Neuron (in vitro differentiated cells): Measurements from ENCODE around the gene SCO2.
A peak's percentile ranks its signal among the peaks of the same experiment; 100 is the strongest.

Experiments
- H2AFZ ChIP-seq: one replicate; pipeline ENCODE4 v1.6.1; 2013; ENCODE audit warnings: low read depth, mild to moderate bottlenecking, inconsistent platforms, low read length, moderate library complexity
- H3K27me3 ChIP-seq: one replicate; pipeline ENCODE4 v1.6.1; 2013; ENCODE audit warnings: low read length; ENCODE audit not compliant: insufficient read depth
- H3K36me3 ChIP-seq: one replicate; pipeline ENCODE4 v1.6.1; 2013; ENCODE audit warnings: low read length; ENCODE audit not compliant: insufficient read depth
- H3K4me1 ChIP-seq: one replicate; pipeline ENCODE4 v1.6.1; 2013; ENCODE audit warnings: low read length; ENCODE audit not compliant: insufficient read depth
- H3K4me3 ChIP-seq: 2 replicates; pipeline ENCODE4 v1.5.1; 2013; ENCODE audit warnings: mild to moderate bottlenecking, low read length, moderate library complexity
- H3K9me3 ChIP-seq: one replicate; pipeline ENCODE4 v1.6.1; 2013; ENCODE audit warnings: low read length

The SCO2 gene, protein sequence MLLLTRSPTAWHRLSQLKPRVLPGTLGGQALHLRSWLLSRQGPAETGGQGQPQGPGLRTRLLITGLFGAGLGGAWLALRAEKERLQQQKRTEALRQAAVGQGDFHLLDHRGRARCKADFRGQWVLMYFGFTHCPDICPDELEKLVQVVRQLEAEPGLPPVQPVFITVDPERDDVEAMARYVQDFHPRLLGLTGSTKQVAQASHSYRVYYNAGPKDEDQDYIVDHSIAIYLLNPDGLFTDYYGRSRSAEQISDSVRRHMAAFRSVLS

DNA sequence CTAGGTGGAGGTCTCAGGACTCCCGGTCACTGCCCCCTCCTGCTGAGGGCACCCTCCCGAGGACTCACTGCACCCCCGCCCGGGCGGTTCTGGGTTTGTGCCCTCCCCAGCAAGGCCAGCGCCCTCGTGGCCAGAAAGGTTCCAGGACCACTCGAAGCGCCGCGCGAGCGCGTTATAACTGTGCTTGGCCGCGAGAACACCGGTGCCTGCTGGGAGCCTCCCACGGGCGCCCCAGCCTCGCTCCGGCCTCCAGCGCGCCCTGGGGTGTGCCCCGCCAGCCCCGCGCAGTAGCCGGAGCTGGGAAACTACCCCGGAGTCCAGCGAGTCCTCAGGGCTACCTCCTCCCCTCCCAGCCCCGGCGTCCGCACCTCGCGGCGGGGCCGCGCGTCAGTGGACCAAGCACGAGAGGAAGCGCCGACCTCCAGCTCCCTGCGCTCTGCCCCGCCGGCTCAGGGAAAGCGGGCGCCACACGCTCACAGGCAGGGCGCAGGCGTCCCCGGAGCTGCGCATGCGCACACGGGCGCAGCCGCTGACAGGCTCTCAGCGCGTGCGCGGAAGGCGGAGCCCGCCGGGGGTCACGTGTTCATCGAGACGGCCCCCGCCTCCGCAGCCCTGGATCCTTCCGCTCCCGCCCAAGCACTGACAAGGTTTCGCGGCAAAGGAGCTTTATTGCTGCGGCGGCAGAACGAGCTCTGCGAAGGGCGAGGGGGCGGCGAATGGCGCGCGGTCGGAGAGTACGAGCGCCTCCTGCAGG lies at the start of gene SCO2:
SCO2 (minus strand) TSS at position 495 of the 754 bp plus-strand sequence. CDS start 1,187 bp downstream, outside the sequence.
- Histone ChIP-seq H2AFZ (peak within 1 kb of the TSS; percentile 76), H3K4me3 (peak within 1 kb of the TSS; percentile 79), H3K27me3 (no peaks in the 10 kb centered on the region), H3K36me3 (peaks cover 32% of the 10 kb centered on the region), H3K4me1 (peaks cover 18% of the 10 kb centered on the region), H3K9me3 (peaks cover 10% of the 10 kb centered on the region)

DNA sequence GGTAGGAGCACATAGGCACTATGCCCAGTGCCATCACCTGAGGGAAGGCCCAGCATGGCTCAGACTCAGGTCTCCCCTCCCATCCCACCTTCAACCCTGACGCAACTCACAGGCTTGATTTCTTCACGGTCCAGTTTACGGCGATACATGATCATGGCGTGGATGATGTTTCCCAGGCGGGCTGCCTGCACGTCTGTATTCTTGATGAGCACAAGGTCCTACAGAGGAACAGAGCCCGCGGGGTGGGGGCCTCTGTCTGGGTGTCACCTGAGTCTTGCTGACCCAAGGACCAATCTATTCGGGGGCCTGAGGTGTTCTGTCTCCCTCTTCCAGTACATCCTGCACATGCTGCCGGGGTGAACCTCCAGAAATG lies 49.0 kb upstream of the SCO2 start:
- Histone ChIP-seq H3K27me3 (no peaks in the 10 kb centered on the region), H3K9me3 (no peaks in the 10 kb centered on the region), H3K36me3 (peaks cover 55% of the 10 kb centered on the region)

DNA sequence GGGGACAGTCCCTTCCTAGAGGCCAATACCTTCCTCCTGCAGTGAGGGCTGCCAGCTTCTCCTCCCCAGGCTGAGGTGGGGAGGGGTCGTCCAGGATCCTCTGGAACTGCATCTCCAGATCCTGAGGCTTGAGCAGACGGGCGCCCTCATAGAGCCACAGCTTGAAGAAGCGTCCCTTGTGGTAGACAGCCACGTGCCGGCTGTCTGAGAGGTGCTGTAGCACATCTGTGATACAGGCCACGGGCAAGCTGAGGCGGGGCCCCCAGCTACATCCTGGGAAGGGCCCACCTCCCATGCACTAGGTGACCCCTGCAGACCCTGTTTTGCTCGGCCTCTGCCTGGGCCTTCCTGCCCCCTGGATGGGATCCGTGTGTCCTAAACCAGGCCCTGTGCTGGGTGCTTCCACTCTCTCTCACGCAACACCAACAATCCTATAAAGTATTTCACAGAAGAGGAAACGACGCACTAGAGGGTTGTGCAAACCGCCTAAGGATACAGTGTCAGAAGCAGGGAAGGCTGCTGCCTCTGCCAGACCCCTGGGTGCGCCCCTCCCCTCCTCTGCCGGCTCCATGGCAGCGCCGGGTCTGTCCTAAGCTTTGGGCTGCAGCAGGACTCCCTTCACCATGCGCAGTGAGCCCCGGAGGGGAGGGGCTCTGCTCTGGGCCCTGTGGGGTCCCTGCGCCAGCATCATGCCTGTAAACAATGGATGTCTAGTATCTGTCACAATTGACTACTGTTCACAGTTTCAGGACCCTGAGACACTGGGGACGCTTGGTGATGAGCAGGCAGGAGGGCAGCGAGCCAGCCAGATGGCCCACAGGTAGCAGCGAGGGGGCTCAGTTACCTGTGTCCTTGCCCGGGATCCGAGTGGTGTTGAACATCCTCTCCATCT lies 48.3 kb upstream of the SCO2 start:
- Histone ChIP-seq H2AFZ (no peak overlapping the region), H3K4me3 (no peak overlapping the region), H3K4me1 (no peaks in the 10 kb centered on the region), H3K36me3 (peaks cover 55% of the 10 kb centered on the region), H3K27me3 (no peaks in the 10 kb centered on the region), H3K9me3 (no peaks in the 10 kb centered on the region)

More for the DNA sequence above, 49.0 kb upstream of the SCO2 start:
- Histone ChIP-seq H3K4me1 (no peaks in the 10 kb centered on the region), H2AFZ (no peak overlapping the region), H3K4me3 (no peak overlapping the region)

DNA sequence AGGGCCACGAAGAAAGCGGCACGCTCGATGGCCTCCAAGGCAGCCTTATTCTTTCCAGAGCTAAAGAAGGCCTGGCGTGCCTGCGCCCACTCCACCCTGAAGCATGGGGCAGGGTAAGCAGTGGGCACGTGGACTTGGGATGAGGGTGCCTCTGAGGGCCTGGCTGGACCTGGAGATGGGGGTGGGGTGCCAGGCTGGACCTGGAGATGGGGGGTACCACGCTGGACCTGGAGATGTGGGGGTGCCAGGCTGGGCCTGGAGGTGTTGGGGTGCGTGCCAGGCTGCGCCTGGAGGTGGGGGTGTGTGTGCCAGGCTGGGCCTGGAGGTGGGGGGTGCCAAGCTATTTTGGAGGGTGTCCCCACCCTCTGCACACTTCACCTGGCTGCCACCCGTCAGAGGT lies 47.6 kb upstream of the SCO2 start:
- no peaks in the 10 kb centered on the region for H3K4me1 ChIP-seq
- H3K4me3 ChIP-seq: no peak overlapping the region
- no peak overlapping the region for H2AFZ ChIP-seq
- H3K27me3 ChIP-seq: no peaks in the 10 kb centered on the region
- H3K36me3 ChIP-seq: peaks cover 55% of the 10 kb centered on the region
- no peaks in the 10 kb centered on the region for H3K9me3 ChIP-seq

DNA sequence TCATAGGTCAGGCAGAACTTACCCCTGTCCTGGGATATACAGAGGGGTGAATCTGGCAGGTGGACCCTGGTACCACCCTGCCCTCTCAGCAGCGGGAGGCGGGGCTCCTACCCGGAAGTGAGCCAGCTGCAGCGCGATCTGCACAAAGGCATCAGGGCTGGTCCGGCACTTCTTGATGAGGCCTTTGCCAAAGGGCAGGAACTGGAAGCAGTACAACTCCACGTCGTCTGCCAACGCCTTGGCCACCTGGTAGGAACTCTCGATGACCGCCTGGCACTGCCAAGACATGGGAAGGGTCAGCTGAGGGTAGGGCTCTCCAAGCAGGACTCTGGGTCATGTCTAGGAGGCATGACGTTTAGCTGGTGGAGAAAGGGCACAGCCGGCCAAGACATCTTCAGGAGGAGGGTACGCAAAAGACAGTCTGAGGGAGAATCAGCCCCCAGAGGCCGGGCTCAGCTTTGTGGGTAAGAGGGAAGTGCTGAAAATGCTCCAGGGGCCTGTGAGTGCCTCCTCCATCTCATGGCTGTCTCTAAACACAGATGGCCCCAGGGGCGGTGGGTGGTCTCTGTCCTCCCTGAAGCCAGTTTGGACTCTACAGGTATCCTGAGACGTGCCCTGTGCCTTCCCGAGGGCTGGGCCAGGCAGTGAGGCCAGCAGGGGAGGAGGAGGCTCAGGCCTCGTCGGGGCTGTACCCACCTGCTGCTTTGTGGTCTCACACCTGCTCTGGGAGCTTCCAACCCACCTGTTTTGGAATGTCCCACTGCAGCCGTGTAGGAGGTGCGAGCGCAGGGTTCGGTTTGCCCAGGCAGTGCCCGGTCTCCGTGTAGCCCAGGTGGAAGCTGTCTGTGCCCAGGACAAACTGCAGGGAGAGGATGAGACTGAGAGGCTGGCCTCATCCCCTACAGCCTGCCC lies 46.1 kb upstream of the SCO2 start:
- Histone ChIP-seq H3K36me3 (peaks cover 61% of the 10 kb centered on the region), H3K9me3 (no peaks in the 10 kb centered on the region), H3K4me1 (no peaks in the 10 kb centered on the region), H3K27me3 (no peaks in the 10 kb centered on the region), H3K4me3 (no peak overlapping the region), H2AFZ (no peak overlapping the region)

DNA sequence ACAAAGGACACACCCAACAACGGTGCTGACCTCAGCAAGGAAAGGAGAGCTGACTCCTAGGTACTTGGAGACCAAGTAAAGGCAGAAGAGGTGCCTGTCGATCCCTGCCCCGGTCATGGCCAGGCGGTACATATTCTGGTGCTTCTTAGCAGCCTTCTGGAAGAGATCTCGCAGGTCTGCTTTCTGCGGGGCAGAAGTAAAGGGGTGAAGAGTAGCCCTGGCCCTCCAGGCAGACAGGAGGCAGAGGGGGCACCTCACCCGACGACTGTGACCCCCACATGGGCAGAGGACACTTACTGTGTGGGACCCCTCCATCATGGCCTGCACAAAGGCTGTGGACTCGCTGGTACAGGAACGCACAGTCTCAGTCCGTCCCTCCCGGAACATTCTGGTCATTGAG lies 45.5 kb upstream of the SCO2 start:
- Histone ChIP-seq H3K4me1 (no peaks in the 10 kb centered on the region), H2AFZ (no peak overlapping the region), H3K4me3 (no peak overlapping the region), H3K9me3 (no peaks in the 10 kb centered on the region), H3K27me3 (no peaks in the 10 kb centered on the region), H3K36me3 (peaks cover 59% of the 10 kb centered on the region)

DNA sequence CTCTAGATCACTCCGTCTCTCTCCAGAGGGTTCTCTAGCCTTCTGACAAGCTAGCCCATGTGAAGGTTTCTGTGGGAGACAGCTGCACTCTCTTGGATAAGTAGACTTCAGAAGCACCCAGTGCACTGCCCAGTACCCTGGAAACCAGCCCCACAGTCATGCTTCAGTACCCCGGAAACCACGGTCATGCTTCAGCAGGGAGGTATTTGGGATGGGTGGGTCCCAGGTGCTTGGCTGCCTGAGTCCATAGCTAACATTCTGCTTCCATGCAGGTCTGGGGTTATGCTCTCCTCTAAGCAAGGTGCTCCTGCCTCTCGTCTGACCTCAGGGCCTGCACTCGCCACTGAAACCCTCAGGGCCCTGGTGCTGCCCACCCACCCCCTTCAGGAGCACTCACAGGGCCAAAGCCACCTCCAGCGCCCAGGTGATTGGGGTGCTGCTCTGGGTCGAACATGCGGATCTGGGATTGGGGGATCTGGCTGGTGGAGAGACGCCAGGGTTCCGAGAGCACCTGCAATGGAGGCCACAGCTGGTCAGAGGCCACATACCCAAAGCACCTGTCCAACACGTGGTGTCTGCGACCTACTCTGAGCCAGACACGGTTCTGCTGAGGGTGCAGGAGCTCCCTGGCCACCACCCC lies 44.6 kb upstream of the SCO2 start:
- Histone ChIP-seq H2AFZ (no peak overlapping the region), H3K27me3 (no peaks in the 10 kb centered on the region), H3K4me1 (no peaks in the 10 kb centered on the region), H3K36me3 (peaks cover 55% of the 10 kb centered on the region), H3K4me3 (no peak overlapping the region), H3K9me3 (no peaks in the 10 kb centered on the region)

DNA sequence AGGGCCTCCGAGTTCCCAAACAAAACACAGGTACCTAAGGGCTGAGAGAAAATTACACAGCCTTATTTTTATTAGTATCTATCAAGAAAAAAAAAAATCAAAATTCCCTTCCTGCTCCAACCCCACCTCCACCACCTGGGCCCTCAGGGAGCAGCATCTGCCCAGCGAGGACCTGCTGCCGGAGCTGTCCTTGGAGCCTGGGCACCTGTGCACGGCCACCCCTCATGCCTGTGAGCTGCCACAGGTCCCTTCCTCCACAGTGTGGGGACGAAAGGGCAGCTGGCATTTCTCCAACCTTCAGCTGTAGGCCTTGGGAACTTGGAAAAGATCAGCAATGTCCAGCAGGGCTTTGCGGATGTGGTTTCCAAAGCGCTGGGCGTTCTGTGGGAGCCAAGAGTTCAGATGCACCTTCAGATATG lies 43.7 kb upstream of the SCO2 start:
- Histone ChIP-seq H3K4me1 (no peaks in the 10 kb centered on the region), H3K9me3 (no peaks in the 10 kb centered on the region), H2AFZ (no peak overlapping the region), H3K36me3 (peaks cover 55% of the 10 kb centered on the region), H3K27me3 (no peaks in the 10 kb centered on the region), H3K4me3 (no peak overlapping the region)

DNA sequence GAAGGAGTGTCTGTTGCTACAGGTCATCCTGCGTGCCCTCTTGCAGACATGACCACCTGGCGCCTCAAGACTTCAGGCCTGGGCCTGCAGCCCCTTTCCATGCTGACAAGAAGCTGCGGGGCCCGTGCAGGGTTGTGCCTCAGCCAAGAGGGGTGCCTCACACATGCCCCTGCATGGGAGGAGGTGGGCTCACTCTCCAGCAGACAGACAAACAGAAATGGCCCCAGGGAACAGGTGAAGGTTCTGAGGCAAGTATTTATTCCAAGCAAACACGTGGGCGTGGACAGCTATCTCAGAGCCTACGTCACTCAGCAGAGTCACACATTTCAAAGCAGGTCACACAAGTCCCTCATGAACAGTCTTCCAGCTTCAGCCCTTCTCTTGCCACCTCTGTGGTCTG lies 43.2 kb upstream of the SCO2 start:
- Histone ChIP-seq H3K36me3 (peaks cover 55% of the 10 kb centered on the region), H3K27me3 (no peaks in the 10 kb centered on the region)

DNA sequence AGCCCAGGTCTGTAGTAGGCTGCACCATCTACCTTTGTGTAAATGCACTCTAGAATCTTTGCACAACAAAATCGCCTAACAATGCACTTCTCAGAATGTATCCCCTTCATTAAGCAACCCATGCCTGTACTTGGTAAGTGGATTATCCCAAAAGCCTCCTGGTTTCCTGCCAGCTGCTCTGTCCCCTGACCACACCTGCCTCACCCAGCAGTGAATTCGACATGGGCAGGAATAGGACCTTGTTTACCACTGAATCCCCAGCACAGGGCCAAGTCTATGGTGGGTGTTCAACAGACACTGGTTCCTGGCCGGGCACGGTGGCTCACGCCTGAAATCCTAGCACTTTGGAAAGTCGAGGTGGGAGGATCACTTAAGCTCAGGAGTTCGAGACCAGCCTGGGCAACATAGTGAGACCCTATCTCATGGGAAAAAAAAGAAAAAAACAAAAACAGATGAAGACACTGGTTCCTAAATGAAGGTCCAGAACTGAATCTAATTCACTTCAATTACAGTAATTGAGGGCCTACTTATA lies 42.4 kb upstream of the SCO2 start:
- H2AFZ ChIP-seq: no peak overlapping the region

More for the DNA sequence above, 43.2 kb upstream of the SCO2 start:
- H2AFZ ChIP-seq: no peak overlapping the region
- no peaks in the 10 kb centered on the region for H3K9me3 ChIP-seq
- no peak overlapping the region for H3K4me3 ChIP-seq
- H3K4me1 ChIP-seq: peaks cover 2% of the 10 kb centered on the region

DNA sequence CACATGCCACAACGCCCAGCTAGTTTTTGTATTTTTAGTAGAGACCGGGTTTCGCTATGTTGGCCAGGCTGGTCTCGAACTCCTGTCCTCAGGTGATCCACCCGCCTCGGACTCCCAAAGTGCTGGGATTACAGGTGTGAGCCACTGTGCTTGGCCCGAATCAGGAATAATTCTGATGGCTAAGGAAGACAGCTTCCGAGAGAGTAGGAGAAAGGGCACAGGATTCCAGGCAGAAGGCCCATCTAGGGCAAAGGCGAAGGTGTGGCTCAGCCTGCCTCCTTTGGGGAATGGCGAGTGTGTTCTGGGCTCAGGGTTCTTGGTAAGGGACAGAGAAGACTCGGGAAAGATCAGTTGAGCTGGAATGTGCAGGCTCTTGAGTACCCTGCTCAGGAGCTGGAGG lies 38.9 kb upstream of the SCO2 start:
- no peak overlapping the region for H3K4me3 ChIP-seq
- no peak overlapping the region for H2AFZ ChIP-seq
- no peaks in the 10 kb centered on the region for H3K9me3 ChIP-seq
- peaks cover 15% of the 10 kb centered on the region for H3K36me3 ChIP-seq
- H3K4me1 ChIP-seq: peaks cover 5% of the 10 kb centered on the region
- peaks cover 3% of the 10 kb centered on the region for H3K27me3 ChIP-seq

More for the DNA sequence above, 42.4 kb upstream of the SCO2 start:
- Histone ChIP-seq H3K36me3 (peaks cover 49% of the 10 kb centered on the region), H3K9me3 (no peaks in the 10 kb centered on the region), H3K27me3 (no peaks in the 10 kb centered on the region), H3K4me3 (no peak overlapping the region), H3K4me1 (peaks cover 5% of the 10 kb centered on the region)
